ENCODE measurements around the gene STRA8.

DNA sequence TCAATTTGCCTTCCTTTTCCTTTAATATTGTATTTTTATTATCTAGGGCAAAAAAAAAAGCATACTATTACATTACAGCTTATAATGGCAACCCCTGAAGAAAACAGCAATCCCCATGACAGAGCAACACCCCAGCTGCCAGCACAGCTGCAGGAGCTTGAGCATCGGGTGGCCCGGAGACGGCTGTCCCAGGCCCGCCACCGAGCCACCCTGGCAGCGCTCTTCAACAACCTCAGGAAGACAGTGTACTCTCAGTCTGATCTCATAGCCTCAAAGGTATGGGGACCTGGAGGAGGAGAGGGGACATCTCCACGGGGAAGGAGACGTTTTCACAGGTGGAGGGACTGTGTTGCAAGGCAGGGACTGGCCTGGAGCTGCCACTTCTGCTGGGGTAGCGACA is 6.8 kb downstream of the STRA8 start:
- no peak for TF ChIP-seq EZH2 (IDR thresholded peaks at IDR 0.05; ENCODE audit: low read depth)
- TF ChIP-seq, protein P1, sequence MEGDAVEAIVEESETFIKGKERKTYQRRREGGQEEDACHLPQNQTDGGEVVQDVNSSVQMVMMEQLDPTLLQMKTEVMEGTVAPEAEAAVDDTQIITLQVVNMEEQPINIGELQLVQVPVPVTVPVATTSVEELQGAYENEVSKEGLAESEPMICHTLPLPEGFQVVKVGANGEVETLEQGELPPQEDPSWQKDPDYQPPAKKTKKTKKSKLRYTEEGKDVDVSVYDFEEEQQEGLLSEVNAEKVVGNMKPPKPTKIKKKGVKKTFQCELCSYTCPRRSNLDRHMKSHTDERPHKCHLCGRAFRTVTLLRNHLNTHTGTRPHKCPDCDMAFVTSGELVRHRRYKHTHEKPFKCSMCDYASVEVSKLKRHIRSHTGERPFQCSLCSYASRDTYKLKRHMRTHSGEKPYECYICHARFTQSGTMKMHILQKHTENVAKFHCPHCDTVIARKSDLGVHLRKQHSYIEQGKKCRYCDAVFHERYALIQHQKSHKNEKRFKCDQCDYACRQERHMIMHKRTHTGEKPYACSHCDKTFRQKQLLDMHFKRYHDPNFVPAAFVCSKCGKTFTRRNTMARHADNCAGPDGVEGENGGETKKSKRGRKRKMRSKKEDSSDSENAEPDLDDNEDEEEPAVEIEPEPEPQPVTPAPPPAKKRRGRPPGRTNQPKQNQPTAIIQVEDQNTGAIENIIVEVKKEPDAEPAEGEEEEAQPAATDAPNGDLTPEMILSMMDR (conservative IDR thresholded peaks at IDR 0.05) = no peak

Measured in PC-9 (cell line).